Hepatocyte (in vitro differentiated cells): Measurements from ENCODE around the gene COL7A1.

Experiments
- CTCF ChIP-seq: fragments of 200-600 bp; sonication (generic); IDR thresholded peaks from 2 replicates; pipeline ENCODE4 v1.5.1; 2016; ENCODE audit warnings: antibody characterized with exemption, mild to moderate bottlenecking; ENCODE audit not compliant: poor library complexity
- EZH2phosphoT487 ChIP-seq: fragments of 200-600 bp; sonication (generic); IDR thresholded peaks from one replicate; pipeline ENCODE4 v1.6.1; 2018; ENCODE audit warnings: antibody characterized with exemption, mild to moderate bottlenecking, low read depth, moderate library complexity; ENCODE audit not compliant: unreplicated experiment, severe bottlenecking

- TF ChIP-seq CTCF (peak; percentile 81), EZH2phosphoT487 (no peak)
Measured at GRCh38 chr3:48548729-48549705, 46.1 kb downstream of the COL7A1 start.
